WTC11 (cell line): ENCODE measurements around the gene PDXK. TPM values are rescaled to one million over a fixed set of nuclear protein-coding genes. Genes with fewer than 3 reads are reported as not detected.

Experiments used
- ATAC-seq: fragments of 200-7000 bp; cut with Tn5 transposase; 2 replicates; pipeline ENCODE4 v1.10.0; 2021; ENCODE audit warnings: mild to moderate bottlenecking, moderate library complexity
- CTCF ChIA-PET: fragments of 300-600 bp; sonication (Branson Sonifier 250); formaldehyde crosslinking; loops from one replicate; lab custom pipeline; 2021; ENCODE audit warnings: antibody characterized with exemption; lab: Charles Lee
- POLR2A ChIA-PET: fragments of 350-600 bp; sonication (Branson Sonifier 250); formaldehyde crosslinking; loops from one replicate; lab custom pipeline; 2021; ENCODE audit warnings: antibody characterized with exemption; lab: Charles Lee
- DNase-seq: peaks from one replicate; pipeline ENCODE4 v3.0.0; 2021; ENCODE audit warnings: low spot score
- H3K27ac Mint-ChIP-seq: 2 replicates; pipeline ENCODE4 v1.8.0; 2021; ENCODE audit warnings: mixed read lengths
- H3K27me3 Mint-ChIP-seq: 2 replicates; pipeline ENCODE4 v1.8.0; 2021; ENCODE audit warnings: low read depth, mild to moderate bottlenecking, moderate library complexity, mixed read lengths
- H3K36me3 Mint-ChIP-seq: 2 replicates; pipeline ENCODE4 v1.8.0; 2021; ENCODE audit warnings: mixed read lengths
- H3K4me1 Mint-ChIP-seq: 2 replicates; pipeline ENCODE4 v1.8.0; 2022; ENCODE audit warnings: mixed read lengths
- H3K4me3 Mint-ChIP-seq: 2 replicates; pipeline ENCODE4 v1.8.0; 2021; ENCODE audit warnings: mild to moderate bottlenecking, moderate library complexity, mixed read lengths
- H3K9me3 Mint-ChIP-seq: 2 replicates; pipeline ENCODE4 v1.8.0; 2021; ENCODE audit warnings: mixed read lengths
- CREB1 ChIP-seq: sonication (generic); formaldehyde crosslinking; IDR thresholded peaks from 2 replicates; pipeline ENCODE4 v1.8.0; 2023; ENCODE audit warnings: mild to moderate bottlenecking, missing genetic modification reagents
- EMX1 ChIP-seq: fragments of 250-450 bp; sonication (Bioruptor Pico); IDR thresholded peaks from 2 replicates; pipeline ENCODE4 v1.8.0; 2021; ENCODE audit warnings: mild to moderate bottlenecking
- ESRRA ChIP-seq: sonication (generic); formaldehyde crosslinking; IDR thresholded peaks from 2 replicates; pipeline ENCODE4 v1.8.1; 2022; ENCODE audit warnings: mild to moderate bottlenecking, missing genetic modification reagents, borderline replicate concordance
- FOXP1 ChIP-seq: sonication (generic); formaldehyde crosslinking; IDR thresholded peaks from 2 replicates; pipeline ENCODE4 v1.8.0; 2022; ENCODE audit warnings: missing genetic modification reagents, mild to moderate bottlenecking, moderate library complexity, borderline replicate concordance
- HMGA2 ChIP-seq: fragments of 250-450 bp; sonication (Bioruptor Pico); IDR thresholded peaks from 2 replicates; pipeline ENCODE4 v1.4.0; 2021; ENCODE audit warnings: mild to moderate bottlenecking, moderate library complexity
- HMGXB4 ChIP-seq: sonication (generic); formaldehyde crosslinking; IDR thresholded peaks from 2 replicates; pipeline ENCODE4 v1.8.1; 2023; ENCODE audit warnings: mild to moderate bottlenecking, moderate library complexity, missing genetic modification reagents
- JUN ChIP-seq: sonication (generic); formaldehyde crosslinking; IDR thresholded peaks from 2 replicates; pipeline ENCODE4 v1.8.0; 2023; ENCODE audit warnings: mild to moderate bottlenecking, missing genetic modification reagents
- MXD4 ChIP-seq: fragments of 250-450 bp; sonication (Bioruptor Pico); IDR thresholded peaks from 2 replicates; pipeline ENCODE4 v1.8.0; 2021; ENCODE audit warnings: mild to moderate bottlenecking, moderate library complexity, borderline replicate concordance
- NFE2L1 ChIP-seq: sonication (generic); formaldehyde crosslinking; IDR thresholded peaks from 2 replicates; pipeline ENCODE4 v1.8.1; 2023; ENCODE audit warnings: missing genetic modification reagents
- NFYB ChIP-seq: sonication (generic); formaldehyde crosslinking; conservative IDR thresholded peaks from 2 replicates; pipeline ENCODE4 v1.8.0; 2022; ENCODE audit warnings: low read depth, missing genetic modification reagents
- NR3C1 ChIP-seq: sonication (generic); formaldehyde crosslinking; conservative IDR thresholded peaks from 2 replicates; pipeline ENCODE4 v1.8.1; 2023; ENCODE audit warnings: low read depth, mild to moderate bottlenecking, missing genetic modification reagents
- SMAD3 ChIP-seq: sonication (generic); formaldehyde crosslinking; IDR thresholded peaks from 2 replicates; pipeline ENCODE4 v1.8.0; 2022; ENCODE audit warnings: missing genetic modification reagents, mild to moderate bottlenecking, borderline replicate concordance
- TEAD1 ChIP-seq: sonication (generic); formaldehyde crosslinking; IDR thresholded peaks from 2 replicates; pipeline ENCODE4 v1.8.0; 2022; ENCODE audit warnings: mild to moderate bottlenecking, missing genetic modification reagents
- ZNF121 ChIP-seq: sonication (generic); formaldehyde crosslinking; IDR thresholded peaks from 2 replicates; pipeline ENCODE4 v1.8.0; 2023; ENCODE audit warnings: missing genetic modification reagents
- ZNF138 ChIP-seq: sonication (generic); formaldehyde crosslinking; conservative IDR thresholded peaks from 2 replicates; pipeline ENCODE4 v1.8.1; 2022; ENCODE audit warnings: mild to moderate bottlenecking, moderate library complexity, missing genetic modification reagents
- ZNF219 ChIP-seq: sonication (generic); formaldehyde crosslinking; IDR thresholded peaks from 2 replicates; pipeline ENCODE4 v1.8.0; 2023; ENCODE audit warnings: missing genetic modification reagents, mild to moderate bottlenecking, borderline replicate concordance
- ZNF317 ChIP-seq: sonication (generic); formaldehyde crosslinking; IDR thresholded peaks from 2 replicates; pipeline ENCODE4 v1.8.1; 2023; ENCODE audit warnings: low read depth, mild to moderate bottlenecking, moderate library complexity, missing genetic modification reagents, borderline replicate concordance
- ZNF416 ChIP-seq: fragments of 250-450 bp; sonication (Bioruptor Pico); IDR thresholded peaks from 2 replicates; pipeline ENCODE4 v1.9.0; 2021; ENCODE audit warnings: mild to moderate bottlenecking, inconsistent platforms
- ZNF425 ChIP-seq: fragments of 250-450 bp; sonication (Bioruptor Pico); conservative IDR thresholded peaks from 2 replicates; pipeline ENCODE4 v1.9.0; 2021; ENCODE audit warnings: mild to moderate bottlenecking
- total RNA-seq: library from RNA; stranded (reverse); gene quantifications from 3 replicates; pipeline ENCODE4 v1.2.3, GENCODE V29; 2021
- TF ChIP-seq, protein P1 (sequence below): sonication (generic); formaldehyde crosslinking; IDR thresholded peaks from 2 replicates; pipeline ENCODE4 v1.8.1; 2022; ENCODE audit warnings: missing genetic modification reagents, borderline replicate concordance
- TF ChIP-seq, protein P2 (sequence below): fragments of 250-450 bp; sonication (Bioruptor Pico); IDR thresholded peaks from 2 replicates; pipeline ENCODE4 v1.8.0; 2021; ENCODE audit warnings: mild to moderate bottlenecking
- TF ChIP-seq, protein P3 (sequence below): sonication (generic); formaldehyde crosslinking; IDR thresholded peaks from 2 replicates; pipeline ENCODE4 v1.8.0; 2022; ENCODE audit warnings: mild to moderate bottlenecking, missing genetic modification reagents

Gene PDXK
- total RNA-seq, 1 experiment from 2014 or later: 120 TPM

- TF ChIP-seq SMAD3 (no peak), ESRRA (CRISPR knock-in tag) (no peak)
Observed at GRCh38 chr21:43684424-43684823, 34.5 kb upstream of the PDXK start (continued).

GRCh38 chr21:43686811-43687565, 31.9 kb upstream of the PDXK start:
- ChIA-PET POLR2A (no interaction called here), CTCF (no interaction called here)
- H3K27me3 Mint-ChIP-seq: no peaks in the 10 kb centered on the region

DNA sequence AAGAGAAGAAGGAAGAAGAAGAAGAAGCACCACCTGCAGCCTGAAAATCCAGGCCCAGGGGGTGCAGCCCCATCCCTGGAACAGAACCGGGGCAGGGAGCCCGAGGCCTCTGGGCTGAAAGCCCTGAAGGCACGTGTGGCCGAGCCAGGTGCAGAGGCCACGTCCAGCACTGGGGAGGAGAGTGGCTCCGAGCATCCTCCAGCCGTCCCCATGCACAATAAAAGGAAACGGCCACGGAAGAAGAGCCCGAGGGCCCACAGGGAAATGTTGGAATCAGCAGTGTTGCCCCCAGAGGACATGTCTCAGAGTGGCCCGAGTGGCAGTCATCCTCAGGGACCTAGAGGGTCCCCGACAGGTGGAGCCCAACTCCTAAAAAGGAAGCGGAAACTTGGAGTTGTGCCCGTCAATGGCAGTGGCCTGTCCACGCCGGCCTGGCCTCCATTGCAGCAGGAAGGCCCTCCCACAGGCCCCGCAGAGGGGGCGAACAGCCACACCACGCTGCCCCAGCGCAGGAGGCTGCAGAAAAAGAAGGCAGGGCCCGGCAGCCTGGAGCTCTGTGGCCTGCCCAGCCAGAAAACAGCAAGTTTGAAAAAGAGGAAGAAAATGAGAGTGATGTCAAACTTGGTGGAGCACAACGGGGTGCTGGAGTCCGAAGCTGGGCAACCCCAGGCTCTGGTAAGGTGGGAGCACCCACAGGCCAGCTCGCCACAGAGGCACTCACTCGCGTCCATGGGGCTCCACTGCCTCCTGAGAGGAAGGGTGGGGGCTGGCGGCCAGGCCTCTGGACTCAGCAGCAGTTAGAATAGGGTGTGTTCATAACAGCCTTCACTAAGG, 31.1 kb upstream of the PDXK start:
- TF ChIP-seq, protein P1, sequence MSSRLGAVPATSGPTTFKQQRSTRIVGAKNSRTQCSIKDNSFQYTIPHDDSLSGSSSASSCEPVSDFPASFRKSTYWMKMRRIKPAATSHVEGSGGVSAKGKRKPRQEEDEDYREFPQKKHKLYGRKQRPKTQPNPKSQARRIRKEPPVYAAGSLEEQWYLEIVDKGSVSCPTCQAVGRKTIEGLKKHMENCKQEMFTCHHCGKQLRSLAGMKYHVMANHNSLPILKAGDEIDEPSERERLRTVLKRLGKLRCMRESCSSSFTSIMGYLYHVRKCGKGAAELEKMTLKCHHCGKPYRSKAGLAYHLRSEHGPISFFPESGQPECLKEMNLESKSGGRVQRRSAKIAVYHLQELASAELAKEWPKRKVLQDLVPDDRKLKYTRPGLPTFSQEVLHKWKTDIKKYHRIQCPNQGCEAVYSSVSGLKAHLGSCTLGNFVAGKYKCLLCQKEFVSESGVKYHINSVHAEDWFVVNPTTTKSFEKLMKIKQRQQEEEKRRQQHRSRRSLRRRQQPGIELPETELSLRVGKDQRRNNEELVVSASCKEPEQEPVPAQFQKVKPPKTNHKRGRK: no peak
- TF ChIP-seq, protein P2, sequence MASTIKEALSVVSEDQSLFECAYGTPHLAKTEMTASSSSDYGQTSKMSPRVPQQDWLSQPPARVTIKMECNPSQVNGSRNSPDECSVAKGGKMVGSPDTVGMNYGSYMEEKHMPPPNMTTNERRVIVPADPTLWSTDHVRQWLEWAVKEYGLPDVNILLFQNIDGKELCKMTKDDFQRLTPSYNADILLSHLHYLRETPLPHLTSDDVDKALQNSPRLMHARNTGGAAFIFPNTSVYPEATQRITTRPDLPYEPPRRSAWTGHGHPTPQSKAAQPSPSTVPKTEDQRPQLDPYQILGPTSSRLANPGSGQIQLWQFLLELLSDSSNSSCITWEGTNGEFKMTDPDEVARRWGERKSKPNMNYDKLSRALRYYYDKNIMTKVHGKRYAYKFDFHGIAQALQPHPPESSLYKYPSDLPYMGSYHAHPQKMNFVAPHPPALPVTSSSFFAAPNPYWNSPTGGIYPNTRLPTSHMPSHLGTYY (CRISPR knock-in tag): no peak
- no peak for TF ChIP-seq ZNF416 (CRISPR knock-in tag)
- no peak for TF ChIP-seq NFE2L1 (CRISPR knock-in tag)
- TF ChIP-seq ZNF425 (CRISPR knock-in tag): no peak
- no peak for TF ChIP-seq SMAD3
- no peak for TF ChIP-seq MXD4 (CRISPR knock-in tag)
- TF ChIP-seq, protein P3, sequence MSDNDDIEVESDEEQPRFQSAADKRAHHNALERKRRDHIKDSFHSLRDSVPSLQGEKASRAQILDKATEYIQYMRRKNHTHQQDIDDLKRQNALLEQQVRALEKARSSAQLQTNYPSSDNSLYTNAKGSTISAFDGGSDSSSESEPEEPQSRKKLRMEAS (CRISPR knock-in tag): no peak
- TF ChIP-seq NR3C1 (CRISPR knock-in tag): no peak
- TF ChIP-seq FOXP1 (CRISPR knock-in tag): no peak
- no peak for TF ChIP-seq JUN (CRISPR knock-in tag)
- TF ChIP-seq ZNF121 (CRISPR knock-in tag): no peak
- TF ChIP-seq TEAD1 (CRISPR knock-in tag): no peak
- TF ChIP-seq NFYB (CRISPR knock-in tag): no peak
- no peak overlapping the region for H3K4me3 Mint-ChIP-seq
- H3K27ac Mint-ChIP-seq: peak overlapping the region; percentile 10; the same call in 1 of the 2 replicates
- no peaks in the 10 kb centered on the region for H3K4me1 Mint-ChIP-seq
- ChIA-PET POLR2A (no interaction called here), CTCF (no interaction called here)
- H3K9me3 Mint-ChIP-seq: no peaks in the 10 kb centered on the region
- no peaks in the 10 kb centered on the region for H3K27me3 Mint-ChIP-seq
- peaks cover 74% of the 10 kb centered on the region for H3K36me3 Mint-ChIP-seq
- no peak for ATAC-seq
- DNase-seq: no peak

More at GRCh38 chr21:43686811-43687565, 31.9 kb upstream of the PDXK start:
- Mint-ChIP-seq H3K4me3 (no peak overlapping the region), H3K4me1 (no peaks in the 10 kb centered on the region)
- TF ChIP-seq HMGXB4 (CRISPR knock-in tag) (no peak), ZNF138 (CRISPR knock-in tag) (no peak), CREB1 (CRISPR knock-in tag) (no peak), ZNF219 (CRISPR knock-in tag) (no peak), HMGA2 (CRISPR knock-in tag) (no peak), EMX1 (no peak), ZNF317 (CRISPR knock-in tag) (no peak), NFE2L1 (CRISPR knock-in tag) (no peak)
- TF ChIP-seq, all 79 proteins: peak for 0
- H3K36me3 Mint-ChIP-seq: peaks cover 74% of the 10 kb centered on the region
- ATAC-seq: no peak
- no peaks in the 10 kb centered on the region for H3K9me3 Mint-ChIP-seq
- H3K27ac Mint-ChIP-seq: peak overlapping the region; percentile 10; the same call in 1 of the 2 replicates
- DNase-seq: no peak
